ENCODE measurements around the gene MBD3.
A peak's percentile ranks its signal among the peaks of the same experiment; 100 is the strongest.

MBD3 gene

GRCh38 chr19:1599460-1599846 lies 6.8 kb upstream of the MBD3 start:
- in situ Hi-C loops (cut with MboI; ENCODE audit: low sequenced_read_pairs): no loop called here
- DNase-seq (ENCODE audit: low spot score in 2 of 2): no peak
- Histone ChIP-seq H3K27me3 (ENCODE audit: low read depth) (no peaks in the 10 kb centered on the region), H3K9me3 (no peaks in the 10 kb centered on the region), H3K4me3 (no peak overlapping the region), H3K36me3 (replicated peaks) (peaks cover 54% of the 10 kb centered on the region), H3K4me1 (peaks cover 5% of the 10 kb centered on the region; the same call in 1 of the 2 replicates)

- no peak for DNase-seq (ENCODE audit: low spot score in 2 of 2)
Measured at GRCh38 chr19:1598777-1599459, 6.3 kb upstream of the MBD3 start.

GRCh38 chr19:1593501-1593772 lies 772 bp upstream of the MBD3 start:
- Histone ChIP-seq H3K27me3 (ENCODE audit: low read depth) (no peaks in the 10 kb centered on the region), H3K4me3 (peak overlapping the region; percentile 40), H3K4me1 (peaks cover 7% of the 10 kb centered on the region; the same call in 1 of the 2 replicates), H3K36me3 (replicated peaks) (peaks cover 25% of the 10 kb centered on the region), H3K9me3 (no peaks in the 10 kb centered on the region)
- no peak for DNase-seq (ENCODE audit: low spot score in 2 of 2)
- in situ Hi-C loops (cut with MboI; ENCODE audit: low sequenced_read_pairs): no loop called here

More at GRCh38 chr19:1598777-1599459, 6.3 kb upstream of the MBD3 start:
- H3K36me3 ChIP-seq (replicated peaks): peaks cover 54% of the 10 kb centered on the region
- no peaks in the 10 kb centered on the region for H3K9me3 ChIP-seq
- no peak overlapping the region for H3K4me3 ChIP-seq
- H3K27me3 ChIP-seq (ENCODE audit: low read depth): no peaks in the 10 kb centered on the region
- in situ Hi-C loops (cut with MboI; ENCODE audit: low sequenced_read_pairs): no loop called here
- H3K4me1 ChIP-seq: peaks cover 2% of the 10 kb centered on the region; the same call in 1 of the 2 replicates

- H3K36me3 ChIP-seq (replicated peaks): peaks cover 14% of the 10 kb centered on the region
- DNase-seq (ENCODE audit: low spot score in 2 of 2): peak; percentile 80 to 87
Measured at GRCh38 chr19:1592024-1592754, 476 bp downstream of the MBD3 start.

GRCh38 chr19:1591421-1592023 lies 1.1 kb downstream of the MBD3 start:
- Histone ChIP-seq H3K4me3 (peak overlapping the region; percentile 100), H3K36me3 (replicated peaks) (peaks cover 7% of the 10 kb centered on the region), H3K9me3 (no peaks in the 10 kb centered on the region), H3K27me3 (ENCODE audit: low read depth) (no peaks in the 10 kb centered on the region), H3K4me1 (peaks cover 7% of the 10 kb centered on the region; the same call in 1 of the 2 replicates)
- in situ Hi-C loops (cut with MboI; ENCODE audit: low sequenced_read_pairs): no loop called here
- no peak for DNase-seq (ENCODE audit: low spot score in 2 of 2)

More at GRCh38 chr19:1592024-1592754, 476 bp downstream of the MBD3 start:
- in situ Hi-C loops (cut with MboI; ENCODE audit: low sequenced_read_pairs): no loop called here
- Histone ChIP-seq H3K9me3 (no peaks in the 10 kb centered on the region), H3K27me3 (ENCODE audit: low read depth) (no peaks in the 10 kb centered on the region), H3K4me3 (peak overlapping the region; percentile 100), H3K4me1 (peaks cover 7% of the 10 kb centered on the region; the same call in 1 of the 2 replicates)

GRCh38 chr19:1590641-1591397 lies 1.8 kb downstream of the MBD3 start:
- peaks cover 7% of the 10 kb centered on the region; the same call in 1 of the 2 replicates for H3K4me1 ChIP-seq
- no peaks in the 10 kb centered on the region for H3K27me3 ChIP-seq (ENCODE audit: low read depth)
- H3K4me3 ChIP-seq: peak overlapping the region; percentile 100
- H3K9me3 ChIP-seq: no peaks in the 10 kb centered on the region
- DNase-seq (ENCODE audit: low spot score in 2 of 2): peak; percentile 47 to 58
- peaks cover 9% of the 10 kb centered on the region for H3K36me3 ChIP-seq (replicated peaks)
- in situ Hi-C loops (cut with MboI; ENCODE audit: low sequenced_read_pairs): no loop called here

GRCh38 chr19:1587872-1588271 lies 4.8 kb downstream of the MBD3 start:
- Histone ChIP-seq H3K4me3 (no peak overlapping the region), H3K4me1 (peaks cover 7% of the 10 kb centered on the region; the same call in 1 of the 2 replicates), H3K27me3 (ENCODE audit: low read depth) (no peaks in the 10 kb centered on the region), H3K9me3 (no peaks in the 10 kb centered on the region), H3K36me3 (replicated peaks) (peaks cover 27% of the 10 kb centered on the region)
- in situ Hi-C loops (cut with MboI; ENCODE audit: low sequenced_read_pairs): no loop called here
- DNase-seq (ENCODE audit: low spot score in 2 of 2): no peak

GRCh38 chr19:1585243-1585580 lies 7.5 kb downstream of the MBD3 start:
- in situ Hi-C loops (cut with MboI; ENCODE audit: low sequenced_read_pairs): no loop called here
- H3K4me1 ChIP-seq: no peaks in the 10 kb centered on the region
- no peaks in the 10 kb centered on the region for H3K27me3 ChIP-seq (ENCODE audit: low read depth)
- no peak for DNase-seq (ENCODE audit: low spot score in 2 of 2)
- H3K36me3 ChIP-seq (replicated peaks): peaks cover 47% of the 10 kb centered on the region
- H3K9me3 ChIP-seq: no peaks in the 10 kb centered on the region
- no peak overlapping the region for H3K4me3 ChIP-seq

GRCh38 chr19:1584500-1585242 lies 8.0 kb downstream of the MBD3 start:
- in situ Hi-C loops (cut with MboI; ENCODE audit: low sequenced_read_pairs): no loop called here
- H3K4me1 ChIP-seq: no peaks in the 10 kb centered on the region
- H3K36me3 ChIP-seq (replicated peaks): peaks cover 52% of the 10 kb centered on the region
- no peaks in the 10 kb centered on the region for H3K9me3 ChIP-seq
- DNase-seq (ENCODE audit: low spot score in 2 of 2): no peak
- H3K4me3 ChIP-seq: no peak overlapping the region
- no peaks in the 10 kb centered on the region for H3K27me3 ChIP-seq (ENCODE audit: low read depth)

- Histone ChIP-seq H3K9me3 (no peaks in the 10 kb centered on the region), H3K36me3 (replicated peaks) (peaks cover 71% of the 10 kb centered on the region)
Measured at GRCh38 chr19:1582201-1582600, 10.5 kb downstream of the MBD3 start.

GRCh38 chr19:1580957-1581356 lies 11.7 kb downstream of the MBD3 start:
- peaks cover 73% of the 10 kb centered on the region for H3K36me3 ChIP-seq (replicated peaks)
- in situ Hi-C loops (cut with MboI; ENCODE audit: low sequenced_read_pairs): no loop called here
- no peak overlapping the region for H3K4me3 ChIP-seq
- no peaks in the 10 kb centered on the region for H3K4me1 ChIP-seq
- no peaks in the 10 kb centered on the region for H3K9me3 ChIP-seq
- no peaks in the 10 kb centered on the region for H3K27me3 ChIP-seq (ENCODE audit: low read depth)
- no peak for DNase-seq (ENCODE audit: low spot score in 2 of 2)

More at GRCh38 chr19:1582201-1582600, 10.5 kb downstream of the MBD3 start:
- DNase-seq (ENCODE audit: low spot score in 2 of 2): no peak
- no peaks in the 10 kb centered on the region for H3K4me1 ChIP-seq
- no peak overlapping the region for H3K4me3 ChIP-seq
- in situ Hi-C loops (cut with MboI; ENCODE audit: low sequenced_read_pairs): no loop called here
- no peaks in the 10 kb centered on the region for H3K27me3 ChIP-seq (ENCODE audit: low read depth)

GRCh38 chr19:1580382-1580781 lies 12.3 kb downstream of the MBD3 start:
- Histone ChIP-seq H3K4me1 (no peaks in the 10 kb centered on the region), H3K36me3 (replicated peaks) (peaks cover 69% of the 10 kb centered on the region), H3K9me3 (no peaks in the 10 kb centered on the region), H3K4me3 (no peak overlapping the region), H3K27me3 (ENCODE audit: low read depth) (no peaks in the 10 kb centered on the region)
- in situ Hi-C loops (cut with MboI; ENCODE audit: low sequenced_read_pairs): no loop called here
- no peak for DNase-seq (ENCODE audit: low spot score in 2 of 2)

GRCh38 chr19:1579222-1579621 lies 13.4 kb downstream of the MBD3 start:
- Histone ChIP-seq H3K4me3 (no peak overlapping the region), H3K4me1 (no peaks in the 10 kb centered on the region), H3K27me3 (ENCODE audit: low read depth) (no peaks in the 10 kb centered on the region), H3K36me3 (replicated peaks) (peaks cover 63% of the 10 kb centered on the region), H3K9me3 (no peaks in the 10 kb centered on the region)
- no peak for DNase-seq (ENCODE audit: low spot score in 2 of 2)
- in situ Hi-C loops (cut with MboI; ENCODE audit: low sequenced_read_pairs): no loop called here

Measured in HAP-1 (cell line).